Naive B cell (primary cell): ENCODE results near the gene CTNNA1. TPM values are rescaled to one million over a fixed set of nuclear protein-coding genes. Genes with fewer than 3 reads are reported as not detected.

Source experiments
- ATAC-seq, 2 donors: fragments of 150-1000 bp; cut with Tn5 transposase; 2 replicates each; pipeline ENCODE4 v1.10.0; 2021; ENCODE audit warnings: low read depth in 2 of 2, mild to moderate bottlenecking in 2 of 2, moderate library complexity in 2 of 2
- DNase-seq: peaks from one replicate; pipeline ENCODE4 v3.0.0; 2022
- H3K27ac Mint-ChIP-seq, 6 donors: one replicate each; pipeline ENCODE4 v1.8.0; 2020 to 2022; ENCODE audit warnings: mild to moderate bottlenecking in 6 of 6, mixed read lengths in 6 of 6, moderate library complexity in 5 of 6, inconsistent platforms in 2 of 6
- H3K27me3 Mint-ChIP-seq, 3 donors: one replicate each; pipeline ENCODE4 v1.8.0; 2021 to 2022; ENCODE audit warnings: mixed read lengths in 3 of 3, mild to moderate bottlenecking in 1 of 3
- H3K36me3 Mint-ChIP-seq, 2 donors: one replicate each; pipeline ENCODE4 v1.8.0; 2020 to 2022; ENCODE audit warnings: mixed read lengths in 2 of 2, inconsistent platforms in 1 of 2, mild to moderate bottlenecking in 1 of 2
- H3K4me1 Mint-ChIP-seq, 3 donors: one replicate each; pipeline ENCODE4 v1.8.0; 2020 to 2022; ENCODE audit warnings: mixed read lengths in 3 of 3, inconsistent platforms in 1 of 3, mild to moderate bottlenecking in 1 of 3, moderate library complexity in 1 of 3
- H3K4me3 Mint-ChIP-seq, 8 donors: one replicate each; pipeline ENCODE4 v1.8.0; 2020 to 2022; ENCODE audit warnings: mild to moderate bottlenecking in 8 of 8, mixed read lengths in 8 of 8, moderate library complexity in 8 of 8, inconsistent platforms in 2 of 8
- H3K9me3 Mint-ChIP-seq, 7 donors: one replicate each; pipeline ENCODE4 v1.8.0; 2020 to 2022; ENCODE audit warnings: mixed read lengths in 7 of 7, mild to moderate bottlenecking in 5 of 7, inconsistent platforms in 2 of 7, moderate library complexity in 1 of 7
- polyA plus RNA-seq, 6 donors: library from polyadenylated mRNA; unstranded; fragments of 300-500 nt; fragmentation: Illumina TruSeq; gene quantifications; one replicate each; pipeline ENCODE4 v1.2.3, GENCODE V29; 2021; ENCODE audit warnings: low read depth in 6 of 6

The CTNNA1 gene
- polyA plus RNA-seq, 6 donors from 2014 or later = 18.8 to 25.8 (median 23.7) TPM

- no peaks in the 10 kb centered on the region for H3K9me3 Mint-ChIP-seq
- ATAC-seq (no peak), DNase-seq (no peak)
- H3K4me1 Mint-ChIP-seq = peaks cover 2 to 8% (median 5%) of the 10 kb centered on the region in 3 donors
- no peaks in the 10 kb centered on the region for H3K27me3 Mint-ChIP-seq
- peak overlapping the region in 1 of 8 donors; percentile 34 for H3K4me3 Mint-ChIP-seq
- peaks cover 5 to 13% of the 10 kb centered on the region in 2 donors for H3K36me3 Mint-ChIP-seq
- peak overlapping the region in 1 of 6 donors; percentile 8 for H3K27ac Mint-ChIP-seq
Observed at GRCh38 chr5:138945421-138946240, 192.4 kb downstream of the CTNNA1 start.

- ATAC-seq = no peak
- H3K4me1 Mint-ChIP-seq = peaks cover 2 to 13% (median 5%) of the 10 kb centered on the region in 3 donors
- no peak overlapping the region for H3K4me3 Mint-ChIP-seq
- no peak overlapping the region for H3K27ac Mint-ChIP-seq
- H3K27me3 Mint-ChIP-seq = no peaks in the 10 kb centered on the region
- H3K9me3 Mint-ChIP-seq = no peaks in the 10 kb centered on the region
- no peak for DNase-seq
- H3K36me3 Mint-ChIP-seq = peaks cover 0 to 19% of the 10 kb centered on the region in 2 donors
Observed at GRCh38 chr5:138946241-138946623, 193.0 kb downstream of the CTNNA1 start.

GRCh38 chr5:138946831-138947560 is 193.8 kb downstream of the CTNNA1 start:
- Mint-ChIP-seq H3K27ac (no peak overlapping the region), H3K4me3 (no peak overlapping the region), H3K36me3 (peaks cover 0 to 19% of the 10 kb centered on the region in 2 donors), H3K27me3 (no peaks in the 10 kb centered on the region), H3K4me1 (peaks cover 2 to 14% (median 5%) of the 10 kb centered on the region in 3 donors), H3K9me3 (no peaks in the 10 kb centered on the region)
- ATAC-seq = no peak
- no peak for DNase-seq

- DNase-seq (no peak), ATAC-seq (no peak)
- peaks cover 10 to 22% (median 10%) of the 10 kb centered on the region in 3 donors for H3K4me1 Mint-ChIP-seq
- peaks cover 0 to 19% of the 10 kb centered on the region in 2 donors for H3K36me3 Mint-ChIP-seq
- H3K4me3 Mint-ChIP-seq = no peak overlapping the region
- H3K27ac Mint-ChIP-seq = no peak overlapping the region
- H3K27me3 Mint-ChIP-seq = no peaks in the 10 kb centered on the region
- no peaks in the 10 kb centered on the region for H3K9me3 Mint-ChIP-seq
Observed at GRCh38 chr5:138947780-138948179, 194.6 kb downstream of the CTNNA1 start.

GRCh38 chr5:138948471-138949222 is 195.4 kb downstream of the CTNNA1 start:
- DNase-seq (no peak), ATAC-seq (no peak)
- peaks cover 18 to 31% (median 18%) of the 10 kb centered on the region in 3 donors for H3K4me1 Mint-ChIP-seq
- H3K4me3 Mint-ChIP-seq = no peak overlapping the region
- H3K27ac Mint-ChIP-seq = peak overlapping the region in 1 of 6 donors; percentile 49
- no peaks in the 10 kb centered on the region for H3K9me3 Mint-ChIP-seq
- peaks cover 0 to 19% of the 10 kb centered on the region in 2 donors for H3K36me3 Mint-ChIP-seq
- H3K27me3 Mint-ChIP-seq = no peaks in the 10 kb centered on the region

- Mint-ChIP-seq H3K9me3 (no peaks in the 10 kb centered on the region), H3K4me3 (no peak overlapping the region), H3K27me3 (no peaks in the 10 kb centered on the region), H3K36me3 (peaks cover 0 to 19% of the 10 kb centered on the region in 2 donors), H3K4me1 (peaks cover 22 to 36% (median 24%) of the 10 kb centered on the region in 3 donors), H3K27ac (no peak overlapping the region)
- DNase-seq = no peak
- ATAC-seq = no peak
Observed at GRCh38 chr5:138949223-138949574, 196.0 kb downstream of the CTNNA1 start.

- Mint-ChIP-seq H3K9me3 (no peaks in the 10 kb centered on the region), H3K4me1 (peaks cover 22 to 37% (median 27%) of the 10 kb centered on the region in 3 donors), H3K27me3 (no peaks in the 10 kb centered on the region), H3K4me3 (no peak overlapping the region), H3K27ac (no peak overlapping the region), H3K36me3 (peaks cover 0 to 19% of the 10 kb centered on the region in 2 donors)
- DNase-seq (no peak), ATAC-seq (no peak)
Observed at GRCh38 chr5:138949988-138950387, 196.8 kb downstream of the CTNNA1 start.

- Mint-ChIP-seq H3K4me1 (peaks cover 22 to 31% (median 25%) of the 10 kb centered on the region in 3 donors), H3K4me3 (no peak overlapping the region), H3K36me3 (peaks cover 0 to 19% of the 10 kb centered on the region in 2 donors), H3K9me3 (no peaks in the 10 kb centered on the region), H3K27ac (no peak overlapping the region), H3K27me3 (no peaks in the 10 kb centered on the region)
- ATAC-seq (no peak), DNase-seq (no peak)
Observed at GRCh38 chr5:138950421-138951031, 197.3 kb downstream of the CTNNA1 start.

- no peak for DNase-seq
- Mint-ChIP-seq H3K27ac (peak overlapping the region in 1 of 6 donors; percentile 56), H3K27me3 (no peaks in the 10 kb centered on the region), H3K9me3 (no peaks in the 10 kb centered on the region), H3K36me3 (peaks cover 0 to 19% of the 10 kb centered on the region in 2 donors), H3K4me3 (no peak overlapping the region), H3K4me1 (peaks cover 22 to 30% (median 25%) of the 10 kb centered on the region in 3 donors)
- no peak for ATAC-seq
Observed at GRCh38 chr5:138951091-138951985, 198.1 kb downstream of the CTNNA1 start.

GRCh38 chr5:138951986-138952735 is 198.9 kb downstream of the CTNNA1 start:
- H3K4me3 Mint-ChIP-seq = peak overlapping the region in 3 of 8 donors; percentile 23 to 76 (median 75)
- H3K36me3 Mint-ChIP-seq = peaks cover 0 to 19% of the 10 kb centered on the region in 2 donors
- no peak for DNase-seq
- ATAC-seq = no peak
- H3K9me3 Mint-ChIP-seq = no peaks in the 10 kb centered on the region
- H3K27ac Mint-ChIP-seq = peak overlapping the region in 3 of 6 donors; percentile 17 to 69 (median 49)
- H3K4me1 Mint-ChIP-seq = peaks cover 22 to 30% (median 25%) of the 10 kb centered on the region in 3 donors
- H3K27me3 Mint-ChIP-seq = no peaks in the 10 kb centered on the region

- DNase-seq (no peak), ATAC-seq (peak in 1 of 2 donors; percentile 5)
- Mint-ChIP-seq H3K9me3 (no peaks in the 10 kb centered on the region), H3K27me3 (no peaks in the 10 kb centered on the region), H3K36me3 (peaks cover 0 to 14% of the 10 kb centered on the region in 2 donors), H3K27ac (peak overlapping the region in 5 of 6 donors; percentile 66 to 89 (median 85)), H3K4me3 (peak overlapping the region in 7 of 8 donors; percentile 35 to 84 (median 71)), H3K4me1 (peaks cover 22 to 30% (median 25%) of the 10 kb centered on the region in 3 donors)
Observed at GRCh38 chr5:138952962-138953361, 199.7 kb downstream of the CTNNA1 start.
